ENCODE results near the gene AACS.

DNA sequence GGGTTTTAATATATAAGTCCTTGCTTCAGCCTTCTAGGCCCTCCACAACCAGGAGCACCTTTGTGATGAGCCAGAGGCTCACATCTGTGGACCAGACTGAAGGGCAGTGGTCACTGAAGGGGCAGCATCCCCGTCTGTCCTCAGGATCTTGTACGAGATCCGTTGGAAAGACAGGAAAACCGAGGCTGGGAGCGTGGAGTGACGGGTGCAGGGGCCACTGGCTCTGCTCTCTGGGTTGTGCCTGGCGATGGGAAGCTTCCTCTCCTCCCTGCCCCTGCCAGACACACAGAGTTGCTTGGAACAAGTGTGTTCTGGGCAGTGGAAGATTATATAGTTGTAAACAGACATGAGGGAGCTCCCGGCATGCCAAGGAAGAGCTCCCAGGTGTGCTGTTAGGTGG is 48.0 kb downstream of the AACS start:
- TF ChIP-seq, protein P1, sequence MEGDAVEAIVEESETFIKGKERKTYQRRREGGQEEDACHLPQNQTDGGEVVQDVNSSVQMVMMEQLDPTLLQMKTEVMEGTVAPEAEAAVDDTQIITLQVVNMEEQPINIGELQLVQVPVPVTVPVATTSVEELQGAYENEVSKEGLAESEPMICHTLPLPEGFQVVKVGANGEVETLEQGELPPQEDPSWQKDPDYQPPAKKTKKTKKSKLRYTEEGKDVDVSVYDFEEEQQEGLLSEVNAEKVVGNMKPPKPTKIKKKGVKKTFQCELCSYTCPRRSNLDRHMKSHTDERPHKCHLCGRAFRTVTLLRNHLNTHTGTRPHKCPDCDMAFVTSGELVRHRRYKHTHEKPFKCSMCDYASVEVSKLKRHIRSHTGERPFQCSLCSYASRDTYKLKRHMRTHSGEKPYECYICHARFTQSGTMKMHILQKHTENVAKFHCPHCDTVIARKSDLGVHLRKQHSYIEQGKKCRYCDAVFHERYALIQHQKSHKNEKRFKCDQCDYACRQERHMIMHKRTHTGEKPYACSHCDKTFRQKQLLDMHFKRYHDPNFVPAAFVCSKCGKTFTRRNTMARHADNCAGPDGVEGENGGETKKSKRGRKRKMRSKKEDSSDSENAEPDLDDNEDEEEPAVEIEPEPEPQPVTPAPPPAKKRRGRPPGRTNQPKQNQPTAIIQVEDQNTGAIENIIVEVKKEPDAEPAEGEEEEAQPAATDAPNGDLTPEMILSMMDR (IDR thresholded peaks at IDR 0.05), result no peak
- TF ChIP-seq EP300 (IDR thresholded peaks at IDR 0.05), result no peak
